CD4-positive, alpha-beta T cell treated with Interleukin-2 at 100 ng/mL for 4 hours (primary cell): Measurements from ENCODE around the gene BCL7A.
"Not testable (repeated sequence)": the region's sequence is repeated elsewhere in the genome, so short reads cannot be mapped to it uniquely, and the experiment has no call there.

Experiments
- DNase-seq: peaks from one replicate; pipeline ENCODE4 v3.0.0-alpha.2; 2020; ENCODE audit warnings: low spot score

The BCL7A gene

DNA sequence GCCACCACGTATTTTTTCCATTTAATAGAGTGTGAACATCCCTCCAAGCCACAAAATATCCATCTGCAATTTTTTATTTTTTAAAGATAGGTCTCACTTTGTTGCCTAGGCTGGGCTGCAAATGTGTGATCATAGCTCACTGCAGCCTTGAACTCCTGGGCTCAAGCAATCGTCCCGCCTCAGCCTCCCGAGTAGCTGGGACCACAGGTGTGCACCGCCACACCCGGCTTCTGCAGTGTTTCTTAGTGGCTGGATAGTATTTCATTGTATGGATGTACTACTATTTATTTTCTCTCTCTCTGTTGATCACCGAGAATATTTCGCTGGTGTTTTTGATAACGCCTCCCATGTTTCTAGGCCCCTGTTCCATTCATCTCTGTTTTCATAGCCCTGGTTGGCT lies 74.3 kb downstream of the BCL7A start:
- no peak for DNase-seq

DNA sequence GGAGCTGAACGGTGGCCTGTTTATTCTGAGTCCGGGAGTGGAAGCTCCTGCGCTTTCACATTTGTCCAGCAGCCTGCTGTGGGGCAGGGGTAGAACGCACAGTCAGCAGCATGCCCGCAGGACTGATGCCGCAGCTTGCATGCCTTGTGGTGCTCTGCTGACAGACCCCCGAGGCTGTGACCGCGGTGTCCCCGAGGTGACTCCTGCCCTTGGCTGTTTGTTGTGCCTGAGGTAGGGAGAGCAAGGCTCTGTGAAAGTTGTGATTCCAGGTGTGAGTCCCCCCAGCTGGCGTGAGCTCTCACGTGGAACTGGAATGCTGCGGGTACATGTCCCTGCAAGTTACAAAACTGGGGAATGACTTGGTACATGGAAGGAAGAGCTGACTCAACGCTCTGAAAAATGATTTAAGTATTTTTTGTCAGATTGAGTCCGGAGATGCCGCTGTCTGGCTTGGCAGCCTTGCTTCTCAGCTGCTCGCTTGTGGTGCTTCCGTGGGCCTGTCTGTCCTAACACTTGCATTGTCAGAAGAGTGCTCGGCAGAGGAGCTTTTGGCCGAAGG lies 75.0 kb downstream of the BCL7A start:
- no peak for DNase-seq

DNA sequence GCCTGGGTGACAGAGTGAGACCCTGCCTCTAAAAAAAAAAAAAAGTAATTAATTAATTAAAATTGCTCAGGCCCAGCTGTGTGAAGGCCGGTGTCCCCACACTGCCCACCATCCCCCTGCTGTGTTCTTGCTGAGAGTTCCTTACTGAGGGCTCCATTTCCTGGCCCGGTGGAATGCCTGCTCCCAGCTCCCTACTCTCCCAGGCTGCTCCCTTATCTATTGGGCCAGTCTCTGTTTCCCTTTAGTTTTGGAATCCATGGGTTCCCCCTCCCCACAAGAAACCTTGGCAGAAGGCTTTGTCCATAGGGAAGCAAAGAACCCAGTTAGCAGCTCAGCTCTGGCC lies 75.9 kb downstream of the BCL7A start:
- no peak for DNase-seq

DNA sequence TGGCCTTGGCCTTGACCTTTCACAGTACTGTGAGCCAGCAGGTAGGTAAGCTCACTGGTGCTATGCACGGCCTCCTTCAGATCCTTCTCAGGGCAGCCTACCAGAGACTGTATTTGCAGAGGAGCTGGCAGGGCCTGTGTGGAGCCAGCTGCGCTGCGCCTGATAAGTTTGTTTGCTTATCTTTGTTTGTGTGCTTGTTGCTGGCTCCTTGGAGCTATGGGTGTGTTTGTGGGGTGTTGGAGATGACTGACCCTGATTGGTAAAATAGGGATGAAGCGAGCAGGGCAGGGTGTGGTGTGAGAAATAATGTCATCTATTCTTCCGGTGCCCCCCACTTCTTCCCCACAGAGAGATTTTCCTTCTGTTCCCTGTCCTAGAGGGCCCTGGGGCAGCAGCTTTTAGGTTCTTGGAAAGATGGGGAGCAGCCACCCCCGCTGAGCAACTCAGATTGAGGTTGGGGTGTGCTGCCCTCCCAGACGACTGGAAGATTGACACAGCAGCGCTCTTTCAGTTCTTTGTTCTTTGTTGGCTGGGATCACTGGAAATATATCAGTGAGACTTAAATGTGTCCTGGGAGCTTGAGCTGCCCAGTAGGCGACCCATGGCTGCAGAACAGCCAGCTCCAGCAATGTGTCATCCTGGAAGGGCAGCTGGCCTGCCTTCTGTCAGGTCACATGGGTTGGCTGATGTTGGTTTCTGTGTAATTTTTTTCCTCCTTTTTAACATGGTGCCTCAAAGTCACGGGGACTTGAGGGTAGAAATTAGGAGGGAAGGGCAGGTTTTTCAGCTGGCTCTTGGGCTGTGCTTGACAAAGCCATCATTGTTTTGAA lies 76.5 kb downstream of the BCL7A start:
- no peak for DNase-seq

DNA sequence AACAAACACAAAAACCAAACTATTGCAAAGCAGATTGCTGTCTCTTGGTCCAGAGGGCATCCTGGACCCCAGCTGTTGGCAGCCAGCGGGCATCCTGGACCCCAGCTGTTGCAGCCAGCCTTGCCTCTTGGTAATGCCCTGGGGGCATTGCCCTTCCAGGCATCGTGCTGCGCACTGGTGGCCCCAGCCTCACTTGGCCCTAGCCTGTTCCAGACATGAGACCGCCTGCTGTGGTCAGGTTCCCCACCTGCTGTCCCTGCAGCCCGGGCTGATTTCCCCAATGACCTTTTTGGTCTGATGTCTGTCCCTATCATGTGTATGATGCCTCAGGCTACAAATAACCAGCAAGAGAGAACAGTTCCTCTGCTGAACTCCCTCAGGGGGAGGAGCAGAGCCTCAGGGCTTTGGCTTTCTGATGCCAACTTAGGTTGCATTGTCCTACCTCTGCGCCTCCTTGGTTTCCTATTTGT lies 77.6 kb downstream of the BCL7A start:
- no peak for DNase-seq

DNA sequence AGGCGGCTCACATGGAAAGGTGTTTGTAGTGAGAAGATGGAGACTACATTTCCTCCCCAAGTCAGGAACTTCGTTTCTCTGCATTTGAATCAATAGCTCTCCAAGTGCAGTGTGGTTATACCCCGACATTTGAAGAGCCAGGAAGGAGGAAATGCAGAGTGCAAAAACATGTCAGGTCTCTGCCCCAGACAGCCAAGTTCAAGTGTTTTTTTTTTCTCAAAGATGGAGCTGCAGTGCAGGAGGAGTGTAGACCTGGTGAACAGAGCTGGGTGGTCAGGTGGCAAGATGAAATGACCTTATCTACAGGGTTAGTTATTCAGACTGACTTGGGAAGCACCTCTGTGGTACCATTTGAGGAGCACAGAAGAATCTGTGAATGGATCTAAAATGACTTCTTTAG lies 78.2 kb downstream of the BCL7A start:
- no peak for DNase-seq

DNA sequence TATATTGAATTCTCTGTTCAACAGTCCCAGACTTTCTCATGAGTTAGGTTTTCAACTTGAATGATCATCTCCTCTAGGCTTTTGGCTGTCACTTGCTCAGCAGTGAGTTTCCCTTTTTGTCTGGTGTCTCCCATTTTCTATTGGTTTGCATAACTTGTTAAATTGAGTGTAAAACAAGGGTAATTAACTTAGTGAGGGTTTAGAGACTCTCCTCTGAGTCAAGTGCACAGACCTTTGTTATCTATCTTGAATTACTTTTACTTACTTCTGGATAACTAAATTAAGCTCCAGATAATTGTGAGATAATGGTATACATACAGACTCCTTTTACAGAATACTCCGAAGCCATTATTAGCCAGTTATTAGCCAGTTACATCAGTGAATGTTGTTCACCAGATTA lies 78.9 kb downstream of the BCL7A start:
- DNase-seq = no peak

DNA sequence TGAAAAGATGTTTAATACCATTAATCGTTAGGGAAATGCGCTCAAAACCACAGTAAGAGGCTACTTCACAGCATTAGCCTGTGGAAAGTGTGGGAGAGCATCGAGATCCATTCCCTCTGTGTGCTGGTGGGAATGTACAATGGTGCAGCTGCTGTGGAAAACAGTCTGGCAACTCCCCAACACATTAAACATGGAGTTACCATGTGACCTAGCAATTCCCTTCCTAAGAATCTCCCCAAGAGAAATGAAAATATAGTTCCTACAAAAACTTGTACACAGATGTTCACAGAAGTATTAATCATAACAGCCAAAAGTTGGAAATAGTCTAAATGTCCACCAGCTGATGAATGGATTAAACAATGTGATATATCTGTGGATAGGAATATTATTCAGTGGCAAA lies 80.6 kb downstream of the BCL7A start:
- DNase-seq = no peak

DNA sequence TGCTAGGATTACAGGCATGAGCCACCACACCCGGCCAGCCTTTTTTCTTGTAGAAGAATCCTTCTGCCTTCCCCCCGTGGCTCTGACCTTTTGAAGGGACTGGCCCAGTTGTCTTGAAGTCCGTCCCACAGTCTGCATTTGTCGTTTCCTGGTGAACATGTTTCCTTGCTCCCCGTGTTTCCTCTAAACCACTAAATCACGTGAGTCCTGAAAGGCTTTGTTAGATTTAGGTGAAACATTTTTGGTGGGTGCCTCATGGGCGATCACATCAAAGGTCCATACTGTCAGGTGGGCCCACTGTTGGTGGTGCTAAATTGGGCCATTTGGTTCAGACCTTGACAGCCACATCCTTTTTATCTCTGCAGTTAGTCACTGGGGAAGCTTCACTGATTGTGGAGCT lies 83.2 kb downstream of the BCL7A start:
- no peak for DNase-seq

DNA sequence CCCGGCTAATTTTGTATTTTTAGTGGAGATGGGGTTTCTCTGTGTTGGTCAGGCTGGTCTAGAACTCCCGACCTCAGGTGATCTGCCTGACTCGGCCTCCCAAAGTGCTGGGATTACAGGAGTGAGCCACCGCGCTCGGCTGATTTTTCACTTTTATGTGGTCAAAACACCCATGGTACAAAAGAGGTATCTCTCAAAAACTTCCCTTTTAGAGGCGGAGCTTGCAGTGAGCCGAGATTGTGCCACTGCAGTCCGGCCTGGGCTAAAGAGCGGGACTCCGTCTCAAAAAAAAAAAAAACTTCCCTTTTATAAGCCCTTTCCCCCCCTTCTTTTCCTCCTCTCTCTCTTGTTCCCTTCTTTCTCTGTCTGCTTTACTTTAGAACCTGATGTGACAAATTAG lies 83.8 kb downstream of the BCL7A start:
- not testable (repeated sequence) for DNase-seq

DNA sequence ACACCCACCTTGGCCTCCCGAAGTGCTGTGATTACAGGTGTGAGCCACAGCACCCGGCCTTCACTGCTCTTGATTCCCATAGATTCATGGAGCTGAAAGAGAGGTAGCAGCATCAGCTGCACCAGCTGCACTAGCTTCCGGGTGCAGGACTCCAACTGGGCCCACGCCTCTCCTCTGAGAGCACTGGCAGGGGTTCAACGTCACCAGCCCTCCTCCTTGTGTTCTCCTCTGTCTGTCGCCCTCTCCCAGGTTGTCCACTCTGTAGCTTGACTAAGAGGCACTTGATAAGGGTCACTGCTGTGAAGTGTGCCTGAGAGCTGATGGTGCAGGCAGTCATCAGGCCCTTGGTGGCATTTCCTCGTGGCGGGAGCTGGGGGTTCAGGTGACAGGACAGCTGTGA lies 85.2 kb downstream of the BCL7A start:
- no peak for DNase-seq

DNA sequence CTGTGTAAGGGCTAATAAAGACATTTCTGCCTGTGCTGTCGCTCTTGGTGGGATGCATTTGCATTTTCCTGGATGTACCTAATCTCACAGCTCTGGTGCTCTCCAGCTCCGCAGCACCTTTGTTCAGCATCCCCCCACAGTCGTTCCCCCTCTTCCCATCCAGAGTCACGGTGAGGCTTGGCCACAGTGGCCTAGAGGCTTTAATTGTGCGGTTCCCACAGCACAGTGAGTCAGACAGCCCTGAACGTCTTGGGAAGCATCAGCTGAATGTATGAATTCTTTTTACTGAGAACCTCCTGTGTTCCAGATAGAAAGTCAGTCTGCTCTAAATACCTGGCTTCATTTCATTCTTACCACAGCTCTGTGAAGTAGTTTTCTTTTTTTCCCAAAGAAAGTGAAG lies 85.6 kb downstream of the BCL7A start:
- no peak for DNase-seq

DNA sequence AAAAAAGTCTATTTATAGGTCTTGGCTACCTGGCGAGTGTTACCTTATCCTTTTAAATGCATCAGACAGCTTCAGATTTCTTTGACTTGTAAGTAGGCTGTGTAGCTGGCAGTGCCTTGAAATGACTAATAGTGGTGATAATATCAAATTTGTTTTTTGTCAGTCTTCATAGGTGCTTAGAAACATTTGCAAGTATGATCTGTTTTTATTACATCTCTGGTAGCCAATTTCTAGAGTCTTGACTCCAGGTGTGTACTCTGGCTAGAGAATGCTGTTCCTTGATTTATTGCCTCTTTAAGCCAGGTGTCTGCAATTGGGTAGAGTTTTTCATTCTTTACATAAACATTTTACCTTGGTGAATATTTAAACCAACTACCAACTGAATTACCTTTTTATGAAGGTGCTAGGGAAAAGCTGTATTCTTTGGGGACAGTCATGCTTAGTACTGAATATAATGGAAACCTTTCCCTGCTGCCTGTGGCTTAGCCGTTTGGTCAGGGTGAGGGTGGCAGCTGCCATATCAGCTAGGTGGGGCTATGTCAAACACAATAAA lies 89.5 kb downstream of the BCL7A start:
- peak; percentile 25 for DNase-seq
